GM18520 (cell line): ENCODE measurements around the gene MCUB.
"Not testable (repeated sequence)": the region's sequence is repeated elsewhere in the genome, so short reads cannot be mapped to it uniquely, and the experiment has no call there.

Source experiments
- ATAC-seq: cut with Tn5 transposase; IDR thresholded peaks from one replicate; pipeline ENCODE4 v1.9.1; 2021; ENCODE audit not compliant: unreplicated experiment

Gene MCUB

GRCh38 chr4:109559983-109560686 lies at the start of gene MCUB:
Gene MCUB, plus strand, starts transcription at chr4:109560246. Its CDS starts 92 bp downstream, at chr4:109560338.
- ATAC-seq, result peak; percentile 89

GRCh38 chr4:109510687-109511086 lies 49.4 kb upstream of the MCUB start:
- no peak for ATAC-seq

DNA sequence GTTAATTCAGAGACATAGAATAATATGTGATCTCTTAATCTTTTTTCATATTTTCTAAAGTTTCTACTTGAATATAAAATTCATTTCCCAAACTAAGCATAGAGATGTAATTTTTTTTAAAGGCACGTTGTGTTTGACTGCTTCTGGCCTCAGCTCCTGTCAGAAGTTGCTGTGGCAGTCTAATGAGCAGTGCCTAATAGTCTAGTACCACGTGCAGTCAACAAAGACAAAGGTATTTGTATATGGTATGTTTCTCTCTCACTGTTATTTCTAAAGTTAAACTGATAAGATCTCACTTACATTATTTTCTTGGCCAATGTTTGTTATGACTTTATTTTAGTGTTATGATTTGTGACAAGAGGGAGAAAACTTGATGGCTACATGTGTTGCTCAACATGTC lies 48.6 kb upstream of the MCUB start:
- no peak for ATAC-seq

DNA sequence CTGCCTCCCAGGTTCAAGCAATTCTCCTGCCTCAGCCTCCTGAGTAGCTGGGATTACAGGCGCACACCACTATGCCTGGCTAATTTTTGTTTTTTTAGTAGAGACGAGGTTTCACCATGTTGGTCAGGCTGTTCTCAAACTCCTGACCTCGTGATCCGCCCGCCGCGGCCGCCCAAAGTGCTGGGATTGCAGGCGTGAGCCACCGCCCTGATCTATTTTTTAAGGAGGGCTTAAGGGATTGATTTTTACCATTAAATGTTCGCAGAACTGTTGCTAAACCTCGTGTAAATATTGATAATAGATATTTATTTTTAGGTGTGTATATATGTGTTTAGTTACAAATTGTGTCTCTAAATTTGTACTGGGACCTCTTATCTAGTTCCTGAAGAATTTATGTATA lies 46.7 kb upstream of the MCUB start:
- not testable (repeated sequence) for ATAC-seq

GRCh38 chr4:109532182-109532581 lies 27.9 kb upstream of the MCUB start:
- no peak for ATAC-seq

- ATAC-seq, result no peak
Measured at GRCh38 chr4:109545401-109545800, 14.6 kb upstream of the MCUB start.

- ATAC-seq, result no peak
Measured at GRCh38 chr4:109547394-109547793, 12.7 kb upstream of the MCUB start.

DNA sequence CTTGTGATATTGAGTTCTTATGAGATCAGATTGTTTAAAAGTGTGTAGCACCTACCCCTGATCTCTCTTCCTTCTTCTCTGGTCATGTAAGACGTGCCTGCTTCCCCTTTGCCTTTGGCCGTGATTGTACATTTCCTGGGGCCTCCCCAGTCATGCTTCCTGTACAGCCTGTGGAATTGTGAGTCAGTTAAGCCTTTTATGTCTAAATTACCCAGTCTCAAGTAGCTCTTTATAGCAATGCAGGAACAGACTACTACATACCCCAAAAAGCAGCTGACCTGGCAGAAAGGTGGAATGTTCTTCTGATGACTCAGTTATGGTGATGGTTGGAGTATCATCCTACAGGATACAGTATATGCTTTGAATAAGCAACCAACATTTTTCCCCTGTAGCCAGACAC lies 11.4 kb upstream of the MCUB start:
- ATAC-seq, result no peak

DNA sequence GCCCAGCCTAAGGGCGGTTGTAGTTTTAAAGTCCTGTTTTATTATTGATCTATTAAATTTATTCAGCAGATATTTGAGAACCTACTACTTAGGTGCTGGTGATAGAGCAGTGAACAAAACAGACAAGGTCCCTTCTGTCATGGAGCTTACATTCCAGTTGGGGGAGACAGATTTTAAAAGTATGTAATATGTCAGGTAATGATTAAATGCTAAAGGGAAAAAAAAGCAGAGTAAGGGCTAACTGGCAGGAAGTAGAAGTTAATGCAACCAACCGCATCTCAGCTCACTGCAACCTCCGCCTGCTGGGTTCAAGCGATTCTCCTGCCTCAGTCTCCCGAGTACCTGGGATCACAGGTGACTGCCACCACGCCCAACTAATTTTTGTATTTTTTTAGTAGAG lies 7.8 kb upstream of the MCUB start:
- ATAC-seq, result no peak

- no peak for ATAC-seq
Measured at GRCh38 chr4:109553130-109553529, 6.9 kb upstream of the MCUB start.

DNA sequence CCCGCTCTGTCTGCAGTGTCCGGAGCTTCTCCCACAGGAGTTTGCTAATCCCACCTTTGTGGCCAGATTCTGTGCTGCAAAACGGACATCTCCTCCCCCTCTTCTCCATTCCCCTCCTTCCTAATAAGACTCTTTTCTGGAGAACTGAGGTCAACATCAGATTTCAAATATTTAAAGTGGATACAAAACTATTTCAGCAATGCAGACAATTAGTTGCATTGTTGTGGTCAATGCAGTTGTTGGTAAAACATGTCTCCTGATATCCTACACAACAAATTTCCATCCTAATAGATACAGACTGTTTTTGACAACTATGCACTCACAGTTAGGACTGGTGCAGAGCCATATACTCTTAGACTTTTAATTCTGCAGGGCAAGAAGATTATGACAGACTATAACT lies 5.1 kb upstream of the MCUB start:
- ATAC-seq, result no peak

DNA sequence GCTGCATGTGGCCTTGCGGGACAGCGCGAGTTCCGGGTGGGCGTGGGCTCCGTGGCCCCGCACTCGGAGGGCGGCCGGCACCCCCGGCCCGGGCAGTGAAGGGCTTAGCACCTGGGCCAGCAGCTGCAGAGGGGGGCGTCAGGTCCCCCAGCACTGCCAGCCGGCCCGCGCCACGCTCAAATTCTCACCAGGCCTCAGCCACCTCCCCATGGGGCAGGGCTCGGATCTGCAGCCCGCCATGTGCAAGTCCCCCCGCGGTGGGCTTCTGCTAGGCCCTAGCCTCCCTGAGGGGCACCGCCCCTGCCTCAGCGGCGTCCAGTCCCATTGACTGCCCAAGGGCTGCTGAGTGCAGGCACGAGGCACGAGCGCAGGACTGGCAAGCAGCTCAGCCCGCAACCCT lies 2.6 kb upstream of the MCUB start:
- ATAC-seq, result no peak

DNA sequence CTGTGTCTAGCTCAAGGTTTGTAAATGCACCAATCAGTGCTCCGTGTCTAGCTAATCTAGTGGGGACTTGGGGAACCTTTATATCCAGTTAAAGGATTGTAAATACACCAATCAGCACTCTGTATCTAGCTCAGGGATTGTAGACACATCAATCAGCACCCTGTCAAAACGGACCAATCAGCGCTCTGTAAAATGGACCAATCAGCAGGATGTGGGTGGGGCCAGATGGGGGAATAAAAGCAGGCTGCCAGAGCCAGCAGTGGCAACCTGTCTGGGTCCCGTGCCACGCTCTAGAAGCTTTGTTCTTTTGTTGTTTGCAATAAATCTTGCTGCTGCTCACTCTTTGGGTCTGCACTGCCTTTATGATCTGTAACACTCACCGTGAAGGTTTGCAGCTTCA lies 2.0 kb upstream of the MCUB start:
- ATAC-seq, result not testable (repeated sequence)

DNA sequence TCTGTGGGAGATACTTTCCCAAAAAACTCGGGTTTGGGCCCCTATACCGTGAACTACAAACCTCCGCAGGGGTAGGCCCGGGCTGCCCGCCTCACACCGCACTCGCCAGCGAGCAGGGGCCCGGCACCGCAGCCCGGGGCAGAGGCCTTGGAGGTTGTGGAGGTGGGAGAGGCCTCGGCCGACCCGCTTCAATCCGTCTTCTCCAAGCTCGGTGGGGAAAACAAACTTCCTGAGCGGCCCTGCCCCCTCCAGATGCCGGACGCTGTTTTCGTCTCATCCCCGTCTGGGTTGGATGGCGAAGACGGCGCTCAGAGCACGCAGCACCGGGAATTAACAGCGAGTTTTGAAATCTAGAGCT lies 442 bp upstream of the MCUB start:
- peak; percentile 2 for ATAC-seq

DNA sequence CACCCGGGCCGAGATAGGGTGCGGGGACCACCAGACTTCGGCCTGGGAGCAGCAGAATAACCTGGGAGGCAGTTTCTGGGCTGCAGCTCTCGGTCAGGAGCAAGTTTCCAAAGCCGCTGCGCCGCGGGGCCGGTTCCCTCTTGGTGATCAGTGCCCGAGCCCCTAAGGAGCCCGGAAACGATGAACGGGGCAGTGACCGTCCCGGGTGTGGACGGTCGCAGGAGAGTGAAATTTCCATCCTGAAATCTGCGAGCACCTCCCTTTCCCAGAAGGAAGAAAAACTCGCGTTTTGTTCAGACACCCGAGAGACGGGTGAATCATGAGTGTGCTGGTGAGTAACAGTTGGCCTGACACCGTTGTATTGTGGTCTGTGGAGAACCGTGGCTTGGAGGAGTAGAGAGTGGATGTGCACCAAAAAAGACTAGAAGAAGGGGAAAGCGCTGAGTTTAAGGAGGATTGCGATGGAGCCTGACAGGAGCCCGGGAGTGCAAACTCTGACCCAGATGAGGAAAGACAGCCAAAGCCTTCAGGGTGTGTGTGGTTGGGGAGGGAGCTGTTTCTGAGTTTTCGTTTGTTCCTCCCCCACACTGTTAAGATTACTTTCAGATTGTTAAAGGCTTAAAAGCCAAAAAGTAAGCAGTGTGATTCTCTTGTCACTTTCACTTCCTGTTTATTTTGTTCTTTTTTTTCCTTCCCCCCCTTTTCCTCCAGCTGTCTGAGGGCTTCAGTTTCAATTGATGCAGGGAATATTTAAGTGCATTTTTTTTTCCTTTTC lies 828 bp downstream of the MCUB start:
- peak; percentile 47 for ATAC-seq

DNA sequence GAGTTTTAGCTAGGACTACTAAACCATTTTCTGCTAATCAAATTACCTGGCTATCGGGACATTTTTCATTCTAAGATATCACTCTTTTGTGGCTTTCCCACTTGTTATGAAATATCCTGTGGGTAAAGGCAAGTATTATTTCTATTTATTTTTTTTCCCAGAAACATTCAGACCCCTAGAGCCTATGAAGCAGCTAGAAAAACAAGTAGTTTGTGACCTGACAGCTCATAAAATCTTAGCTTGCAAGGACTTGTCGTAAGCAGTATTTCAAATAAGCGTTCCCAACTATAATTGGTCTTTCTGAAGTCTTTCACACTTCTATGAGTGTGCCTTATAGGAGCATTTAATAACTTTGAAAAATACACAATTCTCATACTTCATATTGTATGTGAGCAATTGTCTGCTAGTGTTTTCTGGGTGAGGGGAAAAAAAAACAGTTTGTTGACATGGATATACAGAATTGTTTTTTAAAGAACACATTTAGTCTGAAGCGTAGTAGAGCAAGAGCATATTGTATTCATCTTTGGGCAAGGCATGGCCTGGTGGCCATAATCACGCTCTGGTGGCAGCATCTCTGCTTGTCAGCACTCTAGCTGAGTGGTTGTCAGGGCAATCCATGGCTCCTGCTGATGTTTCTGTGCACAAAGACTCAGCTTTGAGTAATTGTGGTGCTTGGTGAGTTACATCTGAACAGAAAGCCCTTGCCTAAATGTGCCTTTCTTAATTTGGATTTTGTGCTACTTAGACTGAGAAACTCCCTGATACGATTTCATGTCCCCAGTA lies 2.6 kb downstream of the MCUB start:
- ATAC-seq, result no peak

- ATAC-seq, result no peak
Measured at GRCh38 chr4:109571494-109571893, 11.4 kb downstream of the MCUB start.

DNA sequence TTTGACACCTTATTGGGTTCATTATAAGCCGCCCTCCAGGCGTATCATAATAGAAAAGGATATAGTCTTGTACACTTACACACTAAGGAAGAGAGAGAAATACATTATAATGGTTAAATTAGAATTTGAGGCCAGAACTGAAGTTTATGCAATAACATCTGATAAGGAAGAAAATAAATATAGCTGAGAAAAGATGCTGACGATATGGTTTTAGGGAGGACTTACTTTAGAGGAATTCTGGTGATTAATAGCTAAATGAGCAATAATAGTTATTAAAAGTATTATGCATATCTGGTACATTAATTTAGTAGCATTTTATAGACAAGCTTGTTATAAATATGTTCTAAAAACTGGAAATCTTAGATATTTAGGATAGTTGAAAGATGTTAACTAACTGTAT lies 12.1 kb downstream of the MCUB start:
- no peak for ATAC-seq

GRCh38 chr4:109574443-109574850 lies 14.4 kb downstream of the MCUB start:
- no peak for ATAC-seq

DNA sequence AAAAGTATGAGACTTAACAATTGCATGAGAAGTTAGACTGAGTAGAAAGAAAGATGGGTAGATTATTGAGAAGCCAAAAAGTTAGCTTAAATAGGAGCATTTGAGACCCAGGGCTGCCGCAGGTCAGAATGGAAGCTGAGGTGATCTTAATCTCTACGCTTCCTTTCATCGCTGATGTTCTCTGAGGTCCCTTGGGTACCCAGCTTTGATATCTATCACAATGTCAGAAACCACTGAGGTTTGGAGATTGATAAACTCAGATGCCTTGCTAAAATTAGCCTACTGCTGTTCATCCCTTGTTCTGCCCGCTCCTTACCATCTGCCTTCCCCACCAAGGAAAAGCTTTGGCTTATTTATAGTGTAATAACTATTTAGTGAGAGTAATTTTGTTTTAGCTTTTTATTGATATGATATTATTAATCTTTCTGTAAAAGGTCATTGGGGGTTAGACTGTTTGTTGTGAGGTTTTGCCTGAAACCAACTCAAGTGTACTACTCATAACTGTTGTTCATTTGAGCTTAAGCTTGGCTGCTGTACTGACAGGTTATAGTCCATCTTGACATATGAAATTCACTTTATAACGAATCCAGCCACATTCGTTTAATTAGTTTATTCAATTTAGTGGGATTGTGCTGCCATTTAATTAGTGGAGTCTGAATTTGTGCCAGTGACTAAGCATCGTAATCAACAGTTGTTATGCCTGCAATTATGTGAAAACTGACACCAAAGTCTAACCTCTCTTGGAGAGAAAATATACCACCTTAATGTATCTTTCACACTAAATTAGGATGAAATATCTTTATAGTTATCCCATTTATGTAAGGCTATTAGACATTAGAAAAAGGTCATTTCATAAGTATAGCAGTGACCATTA lies 15.1 kb downstream of the MCUB start:
- no peak for ATAC-seq

- no peak for ATAC-seq
Measured at GRCh38 chr4:109576462-109576861, 16.4 kb downstream of the MCUB start.
